GM21825 (cell line): ENCODE measurements around the gene BRINP2.

Source experiments
- ATAC-seq: cut with Tn5 transposase; IDR thresholded peaks from one replicate; pipeline ENCODE4 v1.9.1; 2021; ENCODE audit warnings: mild to moderate bottlenecking, moderate library complexity; ENCODE audit not compliant: unreplicated experiment

The BRINP2 gene

GRCh38 chr1:177170756-177171535 lies at the start of gene BRINP2:
BRINP2 (plus strand) TSS chr1:177170958; CDS start chr1:177229877, 58,919 bp downstream.
- no peak for ATAC-seq

GRCh38 chr1:177122461-177123251 lies 48.1 kb upstream of the BRINP2 start:
- no peak for ATAC-seq

GRCh38 chr1:177124577-177125278 lies 46.0 kb upstream of the BRINP2 start:
- ATAC-seq: no peak

GRCh38 chr1:177126267-177126666 lies 44.5 kb upstream of the BRINP2 start:
- no peak for ATAC-seq

GRCh38 chr1:177128665-177129281 lies 42.0 kb upstream of the BRINP2 start:
- no peak for ATAC-seq

- ATAC-seq: no peak
Observed at GRCh38 chr1:177130451-177130945, 40.3 kb upstream of the BRINP2 start.

- ATAC-seq: no peak
Observed at GRCh38 chr1:177131723-177132122, 39.0 kb upstream of the BRINP2 start.

GRCh38 chr1:177132141-177132540 lies 38.6 kb upstream of the BRINP2 start:
- no peak for ATAC-seq

- no peak for ATAC-seq
Observed at GRCh38 chr1:177133977-177134538, 36.7 kb upstream of the BRINP2 start.

- no peak for ATAC-seq
Observed at GRCh38 chr1:177135250-177135649, 35.5 kb upstream of the BRINP2 start.

- ATAC-seq: no peak
Observed at GRCh38 chr1:177137814-177138213, 32.9 kb upstream of the BRINP2 start.

GRCh38 chr1:177138347-177138746 lies 32.4 kb upstream of the BRINP2 start:
- no peak for ATAC-seq

- no peak for ATAC-seq
Observed at GRCh38 chr1:177142010-177142409, 28.7 kb upstream of the BRINP2 start.

- ATAC-seq: no peak
Observed at GRCh38 chr1:177142791-177143271, 27.9 kb upstream of the BRINP2 start.

- ATAC-seq: no peak
Observed at GRCh38 chr1:177145106-177146070, 25.4 kb upstream of the BRINP2 start.

- ATAC-seq: no peak
Observed at GRCh38 chr1:177146499-177146898, 24.3 kb upstream of the BRINP2 start.

GRCh38 chr1:177162243-177162642 lies 8.5 kb upstream of the BRINP2 start:
- no peak for ATAC-seq

GRCh38 chr1:177163844-177164379 lies 6.8 kb upstream of the BRINP2 start:
- no peak for ATAC-seq
